NCI-H460 (cell line): ENCODE data around the gene PTPRT. TPM values are rescaled to one million over a fixed set of nuclear protein-coding genes. Genes with fewer than 3 reads are reported as not detected.
"Not testable (repeated sequence)": the region's sequence is repeated elsewhere in the genome, so short reads cannot be mapped to it uniquely, and the experiment has no call there.

Experiments
- DNase-seq: peaks from one replicate; pipeline ENCODE4 v3.0.0-alpha.2; 2016; ENCODE audit warnings: low read depth; ENCODE audit errors: extremely low read depth
- total RNA-seq: library from RNA; depleted of rRNA; stranded (reverse); fragments of >200 nt; shearing (Covaris generic); gene quantifications from 2 replicates; pipeline ENCODE4 v1.2.3, GENCODE V29; 2014

PTPRT gene
- total RNA-seq, 1 experiment from 2014 or later, result not detected

GRCh38 chr20:42274986-42275385 is 914.7 kb downstream of the PTPRT start:
- DNase-seq, result no peak

- no peak for DNase-seq
Measured at GRCh38 chr20:42272516-42272915, 917.2 kb downstream of the PTPRT start.

- no peak for DNase-seq
Measured at GRCh38 chr20:42270539-42270938, 919.2 kb downstream of the PTPRT start.

GRCh38 chr20:42267793-42268384 is 921.8 kb downstream of the PTPRT start:
- no peak for DNase-seq

GRCh38 chr20:42261766-42262270 is 927.9 kb downstream of the PTPRT start:
- DNase-seq, result no peak

- no peak for DNase-seq
Measured at GRCh38 chr20:42260184-42260583, 929.5 kb downstream of the PTPRT start.

- DNase-seq, result no peak
Measured at GRCh38 chr20:42259389-42259788, 930.3 kb downstream of the PTPRT start.

- no peak for DNase-seq
Measured at GRCh38 chr20:42258564-42259302, 931.0 kb downstream of the PTPRT start.

- no peak for DNase-seq
Measured at GRCh38 chr20:42255821-42256220, 933.9 kb downstream of the PTPRT start.

GRCh38 chr20:42254673-42255072 is 935.0 kb downstream of the PTPRT start:
- DNase-seq, result no peak

GRCh38 chr20:42252116-42252515 is 937.6 kb downstream of the PTPRT start:
- no peak for DNase-seq

- no peak for DNase-seq
Measured at GRCh38 chr20:42218621-42219374, 970.9 kb downstream of the PTPRT start.

GRCh38 chr20:42214074-42214473 is 975.6 kb downstream of the PTPRT start:
- DNase-seq, result no peak

- no peak for DNase-seq
Measured at GRCh38 chr20:42212391-42212790, 977.3 kb downstream of the PTPRT start.

GRCh38 chr20:42206557-42206956 is 983.1 kb downstream of the PTPRT start:
- not testable (repeated sequence) for DNase-seq

- no peak for DNase-seq
Measured at GRCh38 chr20:42204109-42204660, 985.5 kb downstream of the PTPRT start.

GRCh38 chr20:42197599-42197998 is 992.1 kb downstream of the PTPRT start:
- no peak for DNase-seq

- no peak for DNase-seq
Measured at GRCh38 chr20:42193119-42193518, 996.6 kb downstream of the PTPRT start.

GRCh38 chr20:42192321-42192720 is 997.4 kb downstream of the PTPRT start:
- DNase-seq, result no peak

- no peak for DNase-seq
Measured at GRCh38 chr20:42191140-42191860, 998.4 kb downstream of the PTPRT start.

GRCh38 chr20:42190084-42190483 is 999.6 kb downstream of the PTPRT start:
- DNase-seq, result no peak
